ENCODE results near the gene CCDC102B.

Gene CCDC102B

DNA sequence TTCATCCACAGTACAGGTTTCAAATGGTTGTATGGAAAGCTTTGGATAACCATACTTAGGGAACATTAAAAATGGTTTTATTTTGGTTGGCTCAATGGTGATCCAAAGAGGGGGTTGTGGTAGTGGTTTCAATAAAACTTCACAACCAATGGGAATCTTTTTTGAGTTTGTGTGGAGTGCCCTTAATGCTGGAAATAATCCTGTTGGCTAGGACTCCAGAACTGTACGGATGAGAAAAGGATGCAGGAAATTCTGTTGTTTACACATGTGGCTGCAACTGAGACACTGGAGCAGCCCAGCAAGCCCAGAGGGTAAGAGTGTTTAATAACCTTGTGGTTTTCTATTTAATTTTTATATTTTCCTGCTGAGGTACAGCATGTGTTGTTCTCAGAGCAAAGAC, at the start of gene CCDC102B:
Gene CCDC102B, plus strand, starts transcription at position 210 of the 400 bp plus-strand sequence. CDS start 38,684 bp downstream, outside the sequence.
- H3K27ac ChIP-seq: peak within 1 kb of the TSS; percentile 60; the same call in 1 of the 2 replicates
- peak within 1 kb of the TSS; percentile 61 for H3K4me3 ChIP-seq
- H3K9me3 ChIP-seq (ENCODE audit: low read depth, low read length): no peaks in the 10 kb centered on the region
- no peak within 1 kb of the TSS for H3K9ac ChIP-seq (ENCODE audit: insufficient read length)
- TF ChIP-seq FOXP2 (optimal IDR thresholded peaks at IDR 0.05; ENCODE audit: control extremely low read depth, extremely low read length, insufficient read depth) (peak; percentile 11), EZH2 (IDR thresholded peaks at IDR 0.05) (no peak), POLR2AphosphoS5 (IDR thresholded peaks at IDR 0.05; ENCODE audit: borderline replicate concordance, low read depth, low read length) (peak; percentile 21; the same call in 1 of the 2 replicates)
- H3K36me3 ChIP-seq (ENCODE audit: insufficient read depth, low read length): no peaks in the 10 kb centered on the region
- peak; percentile 78 for DNase-seq (ENCODE audit: low read depth, low spot score)

DNA sequence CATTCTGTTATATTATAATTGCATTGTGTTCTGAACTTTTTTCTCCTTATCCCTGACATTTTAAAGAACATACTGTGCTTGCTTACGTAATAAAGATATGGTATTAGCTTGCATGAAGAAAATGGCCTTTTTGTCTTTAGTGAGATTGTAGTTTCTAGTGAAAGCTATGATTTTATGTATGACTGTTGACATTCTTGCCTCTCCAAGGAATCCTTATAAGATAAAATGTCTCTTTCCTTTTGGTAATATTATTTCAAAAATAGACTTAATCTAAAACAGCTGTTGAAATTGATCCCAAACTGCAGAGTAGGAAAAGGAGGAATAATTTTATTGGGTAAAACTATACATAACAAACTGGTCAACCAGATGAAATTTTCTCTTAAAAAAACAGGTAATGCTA, 40.8 kb upstream of the CCDC102B start:
- Histone ChIP-seq H3K9me3 (ENCODE audit: low read depth, low read length) (no peaks in the 10 kb centered on the region), H3K4me3 (no peak overlapping the region), H3K9ac (ENCODE audit: insufficient read length) (no peak overlapping the region), H3K27ac (no peak overlapping the region), H3K36me3 (ENCODE audit: insufficient read depth, low read length) (no peaks in the 10 kb centered on the region)
- TF ChIP-seq FOXP2 (optimal IDR thresholded peaks at IDR 0.05; ENCODE audit: control extremely low read depth, extremely low read length, insufficient read depth): no peak
- no peak for TF ChIP-seq POLR2AphosphoS5 (IDR thresholded peaks at IDR 0.05; ENCODE audit: borderline replicate concordance, low read depth, low read length)
- no peak for TF ChIP-seq EZH2 (IDR thresholded peaks at IDR 0.05)
- DNase-seq (ENCODE audit: low read depth, low spot score): no peak

DNA sequence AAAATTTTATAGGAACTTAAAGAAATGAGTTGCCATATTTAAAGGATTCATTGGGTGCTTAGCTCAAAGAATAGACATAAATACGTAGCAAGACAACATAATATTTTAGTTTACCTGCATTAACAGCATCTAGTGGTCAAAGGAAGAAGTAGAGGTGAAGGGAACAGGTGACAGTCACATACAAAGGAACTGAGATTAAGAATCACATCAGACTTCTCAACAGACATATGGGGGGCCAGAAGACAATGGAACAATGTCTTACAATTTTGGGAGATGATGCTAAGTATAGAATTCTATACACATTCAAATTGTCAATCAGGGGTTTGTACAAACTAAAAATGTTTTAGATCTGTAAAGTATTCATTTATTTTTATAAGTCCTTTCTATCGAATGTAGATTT, 38.6 kb upstream of the CCDC102B start:
- no peak overlapping the region for H3K9ac ChIP-seq (ENCODE audit: insufficient read length)
- no peaks in the 10 kb centered on the region for H3K9me3 ChIP-seq (ENCODE audit: low read depth, low read length)
- TF ChIP-seq FOXP2 (optimal IDR thresholded peaks at IDR 0.05; ENCODE audit: control extremely low read depth, extremely low read length, insufficient read depth): no peak
- no peak for TF ChIP-seq EZH2 (IDR thresholded peaks at IDR 0.05)
- TF ChIP-seq POLR2AphosphoS5 (IDR thresholded peaks at IDR 0.05; ENCODE audit: borderline replicate concordance, low read depth, low read length): no peak
- H3K4me3 ChIP-seq: no peak overlapping the region
- no peak overlapping the region for H3K27ac ChIP-seq
- H3K36me3 ChIP-seq (ENCODE audit: insufficient read depth, low read length): no peaks in the 10 kb centered on the region
- no peak for DNase-seq (ENCODE audit: low read depth, low spot score)

DNA sequence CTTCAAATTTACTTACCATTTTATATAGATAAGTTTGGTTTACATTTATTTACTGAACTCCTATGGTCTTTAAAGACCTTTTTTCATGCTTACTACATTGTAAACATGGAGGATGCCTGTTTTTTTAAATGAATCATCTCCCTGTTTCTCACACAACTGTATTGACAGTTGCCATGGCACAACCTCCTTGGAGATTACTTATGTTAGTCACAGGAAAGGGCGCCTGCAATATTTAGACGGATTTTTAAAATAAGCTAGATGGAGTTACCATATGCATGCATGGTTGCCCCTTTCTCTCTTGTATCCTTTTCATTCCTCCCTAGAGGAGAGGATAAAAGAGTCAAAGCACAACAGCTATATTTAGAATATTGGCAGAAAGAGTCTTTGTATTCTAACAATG, 34.8 kb upstream of the CCDC102B start:
- no peak for TF ChIP-seq EZH2 (IDR thresholded peaks at IDR 0.05)
- no peak for TF ChIP-seq POLR2AphosphoS5 (IDR thresholded peaks at IDR 0.05; ENCODE audit: borderline replicate concordance, low read depth, low read length)
- TF ChIP-seq FOXP2 (optimal IDR thresholded peaks at IDR 0.05; ENCODE audit: control extremely low read depth, extremely low read length, insufficient read depth): no peak
- no peak for DNase-seq (ENCODE audit: low read depth, low spot score)
- no peak overlapping the region for H3K4me3 ChIP-seq

DNA sequence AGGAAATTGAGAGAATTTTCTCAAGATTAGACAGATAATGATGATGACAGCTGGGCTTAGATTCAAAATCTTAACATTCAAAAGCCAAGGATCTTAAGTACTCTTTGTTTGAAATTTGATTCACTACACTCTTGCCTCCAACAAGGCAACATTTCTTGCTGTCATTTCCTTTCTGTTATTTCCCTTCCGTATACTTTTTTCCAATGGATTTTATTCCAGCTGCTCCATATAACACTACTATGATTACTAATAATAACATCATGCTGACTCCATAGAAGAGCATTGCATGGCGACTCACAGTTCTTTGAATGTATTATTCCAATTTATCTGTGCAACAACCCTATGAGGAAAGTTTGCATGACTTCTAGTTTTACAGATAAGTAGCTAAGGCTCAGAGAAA, 33.9 kb upstream of the CCDC102B start:
- DNase-seq (ENCODE audit: low read depth, low spot score): no peak
- Histone ChIP-seq H3K9ac (ENCODE audit: insufficient read length) (no peak overlapping the region), H3K4me3 (no peak overlapping the region), H3K9me3 (ENCODE audit: low read depth, low read length) (no peaks in the 10 kb centered on the region), H3K36me3 (ENCODE audit: insufficient read depth, low read length) (no peaks in the 10 kb centered on the region), H3K27ac (no peak overlapping the region)
- no peak for TF ChIP-seq EZH2 (IDR thresholded peaks at IDR 0.05)
- no peak for TF ChIP-seq POLR2AphosphoS5 (IDR thresholded peaks at IDR 0.05; ENCODE audit: borderline replicate concordance, low read depth, low read length)
- TF ChIP-seq FOXP2 (optimal IDR thresholded peaks at IDR 0.05; ENCODE audit: control extremely low read depth, extremely low read length, insufficient read depth): no peak

More for the DNA sequence above, 34.8 kb upstream of the CCDC102B start:
- Histone ChIP-seq H3K36me3 (ENCODE audit: insufficient read depth, low read length) (no peaks in the 10 kb centered on the region), H3K9ac (ENCODE audit: insufficient read length) (no peak overlapping the region), H3K27ac (no peak overlapping the region), H3K9me3 (ENCODE audit: low read depth, low read length) (no peaks in the 10 kb centered on the region)

DNA sequence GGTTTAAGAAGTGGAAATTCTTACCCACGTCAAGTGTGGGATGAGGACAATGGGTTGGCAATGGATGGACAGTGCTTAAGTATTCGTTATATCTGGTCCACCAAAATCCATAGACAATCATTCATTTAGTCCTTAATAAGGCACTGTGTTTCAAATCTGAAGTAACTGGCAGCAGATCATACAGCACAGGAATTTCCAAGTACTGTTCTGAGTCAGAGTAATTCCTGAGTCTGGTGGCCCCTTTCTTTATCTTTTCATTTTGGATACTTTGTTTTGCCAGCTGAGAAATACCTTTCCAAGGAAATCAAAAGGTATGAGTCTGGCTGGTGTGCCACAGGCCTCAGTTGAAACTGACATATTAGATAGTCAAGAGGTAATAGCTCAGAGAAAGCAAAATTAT, 31.4 kb upstream of the CCDC102B start:
- Histone ChIP-seq H3K36me3 (ENCODE audit: insufficient read depth, low read length) (no peaks in the 10 kb centered on the region), H3K27ac (no peak overlapping the region), H3K4me3 (no peak overlapping the region), H3K9ac (ENCODE audit: insufficient read length) (no peak overlapping the region), H3K9me3 (ENCODE audit: low read depth, low read length) (no peaks in the 10 kb centered on the region)
- no peak for DNase-seq (ENCODE audit: low read depth, low spot score)
- TF ChIP-seq EZH2 (IDR thresholded peaks at IDR 0.05): no peak

DNA sequence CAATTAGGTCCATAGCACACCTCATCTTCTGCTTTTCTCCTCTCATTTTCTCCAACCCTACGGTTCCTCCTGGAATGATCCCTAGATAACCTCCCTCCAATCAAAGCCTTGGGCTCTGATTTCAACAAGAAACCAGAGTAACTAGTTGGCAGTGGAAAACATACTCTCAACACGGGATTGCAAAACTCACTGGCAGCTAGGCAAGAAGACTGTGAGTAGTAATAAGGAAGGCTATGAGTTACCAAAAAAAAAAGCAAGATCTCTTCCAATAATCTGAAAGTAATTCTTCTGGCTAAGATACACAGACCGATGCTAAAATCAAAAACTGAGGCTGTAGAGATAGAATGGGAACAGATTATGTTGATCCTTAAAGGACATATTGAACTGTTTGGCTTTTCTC, 28.4 kb upstream of the CCDC102B start:
- Histone ChIP-seq H3K27ac (no peak overlapping the region), H3K36me3 (ENCODE audit: insufficient read depth, low read length) (no peaks in the 10 kb centered on the region), H3K9ac (ENCODE audit: insufficient read length) (no peak overlapping the region), H3K4me3 (no peak overlapping the region), H3K9me3 (ENCODE audit: low read depth, low read length) (no peaks in the 10 kb centered on the region)
- no peak for TF ChIP-seq POLR2AphosphoS5 (IDR thresholded peaks at IDR 0.05; ENCODE audit: borderline replicate concordance, low read depth, low read length)
- no peak for TF ChIP-seq EZH2 (IDR thresholded peaks at IDR 0.05)
- no peak for TF ChIP-seq FOXP2 (optimal IDR thresholded peaks at IDR 0.05; ENCODE audit: control extremely low read depth, extremely low read length, insufficient read depth)
- no peak for DNase-seq (ENCODE audit: low read depth, low spot score)

DNA sequence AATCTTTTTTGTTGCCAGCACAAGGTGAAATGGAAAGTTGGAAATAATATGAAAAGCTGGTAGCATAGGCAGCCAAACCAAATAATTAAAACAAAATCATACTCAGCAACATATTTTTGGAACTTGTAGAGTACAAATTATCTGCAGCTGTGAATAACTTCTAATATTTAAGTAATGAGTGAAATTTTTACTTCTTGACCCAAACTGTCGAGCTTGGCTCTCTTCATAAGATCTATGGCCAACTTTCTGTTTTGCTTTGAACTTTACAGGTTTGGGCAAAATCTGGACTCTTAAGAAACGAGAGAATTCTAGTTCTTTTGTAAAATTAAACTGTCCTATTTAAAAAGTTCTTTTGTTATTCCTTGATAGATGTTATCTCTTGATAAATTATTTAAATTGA, 25.6 kb upstream of the CCDC102B start:
- H3K27ac ChIP-seq: no peak overlapping the region
- no peaks in the 10 kb centered on the region for H3K36me3 ChIP-seq (ENCODE audit: insufficient read depth, low read length)
- H3K9me3 ChIP-seq (ENCODE audit: low read depth, low read length): no peaks in the 10 kb centered on the region
- no peak for TF ChIP-seq FOXP2 (optimal IDR thresholded peaks at IDR 0.05; ENCODE audit: control extremely low read depth, extremely low read length, insufficient read depth)
- no peak for TF ChIP-seq POLR2AphosphoS5 (IDR thresholded peaks at IDR 0.05; ENCODE audit: borderline replicate concordance, low read depth, low read length)
- no peak for TF ChIP-seq EZH2 (IDR thresholded peaks at IDR 0.05)
- H3K9ac ChIP-seq (ENCODE audit: insufficient read length): no peak overlapping the region
- no peak for DNase-seq (ENCODE audit: low read depth, low spot score)
- no peak overlapping the region for H3K4me3 ChIP-seq

DNA sequence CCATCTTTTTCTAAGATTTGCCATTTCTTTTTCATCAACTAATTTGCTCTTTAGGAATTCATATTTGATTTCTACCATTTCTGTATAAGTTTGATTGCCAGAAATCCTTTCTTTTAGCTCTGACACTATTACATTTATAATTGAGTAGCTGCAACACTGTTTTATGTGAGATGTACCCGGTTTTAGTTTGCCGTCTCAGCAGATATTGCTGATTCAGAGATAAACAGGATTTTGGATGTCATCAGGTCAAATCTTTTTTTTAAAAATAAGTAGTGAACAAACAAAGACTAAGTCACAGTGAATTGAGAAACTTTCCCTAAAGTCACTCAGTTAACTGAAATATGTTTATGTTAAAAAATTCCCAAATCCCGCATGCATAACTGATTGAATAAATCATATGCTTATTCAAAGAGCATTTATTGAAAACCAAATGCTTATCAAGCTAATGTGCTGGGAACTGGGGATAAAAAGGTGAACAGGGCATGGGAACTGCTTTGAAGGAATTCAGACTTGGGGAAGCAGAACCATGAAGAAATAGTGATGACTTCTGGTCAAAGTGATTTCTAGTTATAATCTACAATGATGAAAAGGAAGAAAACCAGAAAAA, 19.5 kb upstream of the CCDC102B start:
- no peak for TF ChIP-seq POLR2AphosphoS5 (IDR thresholded peaks at IDR 0.05; ENCODE audit: borderline replicate concordance, low read depth, low read length)
- no peak for TF ChIP-seq EZH2 (IDR thresholded peaks at IDR 0.05)
- TF ChIP-seq FOXP2 (optimal IDR thresholded peaks at IDR 0.05; ENCODE audit: control extremely low read depth, extremely low read length, insufficient read depth): no peak
- Histone ChIP-seq H3K9ac (ENCODE audit: insufficient read length) (no peak overlapping the region), H3K27ac (no peak overlapping the region), H3K36me3 (ENCODE audit: insufficient read depth, low read length) (no peaks in the 10 kb centered on the region), H3K9me3 (ENCODE audit: low read depth, low read length) (no peaks in the 10 kb centered on the region), H3K4me3 (no peak overlapping the region)
- DNase-seq (ENCODE audit: low read depth, low spot score): no peak

Measured in SK-N-MC (cell line).